Activated CD8-positive, alpha-beta T cell treated with anti-CD3 and anti-CD28 coated beads, Interleukin-2, amount 10 ng/mL, durations not matched to agents 7 days and 5 days (primary cell): ENCODE results near the gene ALDOC. TPM values are rescaled to one million over a fixed set of nuclear protein-coding genes. Genes with fewer than 3 reads are reported as not detected.
A peak's percentile ranks its signal among the peaks of the same experiment; 100 is the strongest.

Experiments used
- ATAC-seq: fragments of 150-1000 bp; cut with Tn5 transposase; one replicate; pipeline ENCODE4 v1.10.0; 2021; ENCODE audit warnings: moderate library complexity
- CTCF ChIA-PET: fragments of 350-600 bp; sonication (Branson Sonifier 250); formaldehyde crosslinking; loops from one replicate; lab custom pipeline; 2021; ENCODE audit warnings: antibody characterized with exemption; lab: Charles Lee
- POLR2A ChIA-PET: fragments of 350-600 bp; sonication (Branson Sonifier 250); formaldehyde crosslinking; loops from one replicate; lab custom pipeline; 2021; ENCODE audit warnings: antibody characterized with exemption; lab: Charles Lee
- DNase-seq: peaks from one replicate; pipeline ENCODE4 v3.0.0-alpha.2; 2020
- H3K27ac Mint-ChIP-seq: one replicate; pipeline ENCODE4 v1.8.0; 2021; ENCODE audit warnings: mild to moderate bottlenecking, mixed read lengths
- H3K27me3 Mint-ChIP-seq: one replicate; pipeline ENCODE4 v1.8.0; 2021; ENCODE audit warnings: low read depth, mixed read lengths
- H3K36me3 Mint-ChIP-seq: one replicate; pipeline ENCODE4 v1.8.0; 2021; ENCODE audit warnings: low read depth, mixed read lengths
- H3K4me1 Mint-ChIP-seq: one replicate; pipeline ENCODE4 v1.8.0; 2021; ENCODE audit warnings: low read depth, mixed read lengths
- H3K4me3 Mint-ChIP-seq: one replicate; pipeline ENCODE4 v1.8.0; 2021; ENCODE audit warnings: mild to moderate bottlenecking, mixed read lengths
- H3K9me3 Mint-ChIP-seq: one replicate; pipeline ENCODE4 v1.8.0; 2022; ENCODE audit warnings: mixed read lengths; ENCODE audit not compliant: insufficient read depth
- total RNA-seq, 2 experiments: library from RNA; stranded (reverse); gene quantifications; one replicate each; pipeline ENCODE4 v1.2.3, GENCODE V29; 2021

The ALDOC gene
- total RNA-seq, 2 experiments from 2014 or later: 97.3 to 99.7 TPM

DNA sequence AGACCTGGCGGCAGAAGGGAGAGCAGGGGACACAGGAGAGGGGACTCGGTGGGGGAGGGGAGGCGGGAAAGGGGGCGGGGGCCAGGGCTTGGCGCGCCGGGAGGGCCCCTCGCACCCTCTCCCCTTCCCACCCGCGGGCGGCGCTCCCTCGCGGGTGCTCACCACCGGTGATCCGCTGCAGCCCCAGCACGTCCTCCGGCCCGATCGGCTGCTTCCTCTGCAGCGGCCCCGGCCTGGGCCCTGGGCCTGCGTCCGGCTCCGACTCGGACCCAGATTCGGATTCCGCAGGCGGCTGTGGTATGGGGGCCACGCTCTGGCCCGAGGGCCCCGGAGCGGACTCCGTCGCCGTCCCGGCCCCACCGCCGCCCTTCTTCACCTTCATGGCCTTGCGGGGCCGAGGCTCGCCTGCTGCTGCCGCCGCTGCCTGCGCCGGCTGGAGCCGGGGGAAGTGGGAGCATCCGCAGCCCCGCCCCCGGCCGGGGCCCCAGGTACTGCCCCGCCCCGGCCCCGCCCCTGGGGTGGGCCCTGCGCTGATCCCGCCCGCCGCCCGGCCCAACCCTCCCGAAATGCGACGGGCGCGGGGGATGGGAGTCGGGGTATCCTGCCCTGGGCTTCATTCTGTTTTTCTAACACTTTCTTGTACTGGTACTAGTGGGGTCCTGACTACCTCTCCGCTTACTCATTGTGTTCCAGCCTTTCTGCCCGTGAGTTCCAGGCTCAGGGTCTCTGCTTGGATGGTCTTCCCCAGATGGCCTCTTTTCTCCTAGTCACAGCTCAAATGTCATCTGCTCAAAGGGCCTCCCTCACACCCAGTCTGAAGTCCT, 24.3 kb downstream of the ALDOC start, which contains the start of gene UNC119:
UNC119 (minus strand) TSS at position 449 of the 824 bp plus-strand sequence; CDS start at position 382, 67 bp downstream.
- no peaks in the 10 kb centered on the region for H3K27me3 Mint-ChIP-seq
- peaks cover 49% of the 10 kb centered on the region for H3K4me1 Mint-ChIP-seq
- ATAC-seq: peak; percentile 85
- H3K4me3 Mint-ChIP-seq: peak within 1 kb of the TSS; percentile 91
- H3K9me3 Mint-ChIP-seq: no peaks in the 10 kb centered on the region
- H3K27ac Mint-ChIP-seq: peak within 1 kb of the TSS; percentile 90
- DNase-seq: peak; percentile 82
- ChIA-PET POLR2A (interaction anchor here (0.5 kb wide), 1 partner anchor 95 kb away, joined by 4 read pairs; no protein-coding TSS in a partner anchor), CTCF (interaction anchor here (1.0 to 6.8 kb wide), 5 partner anchors 18 to 136 kb away, joined by 3 to 46 read pairs (median 6); partner anchors contain the start of genes ALDOC and PIGS)
- peaks cover 44% of the 10 kb centered on the region for H3K36me3 Mint-ChIP-seq

DNA sequence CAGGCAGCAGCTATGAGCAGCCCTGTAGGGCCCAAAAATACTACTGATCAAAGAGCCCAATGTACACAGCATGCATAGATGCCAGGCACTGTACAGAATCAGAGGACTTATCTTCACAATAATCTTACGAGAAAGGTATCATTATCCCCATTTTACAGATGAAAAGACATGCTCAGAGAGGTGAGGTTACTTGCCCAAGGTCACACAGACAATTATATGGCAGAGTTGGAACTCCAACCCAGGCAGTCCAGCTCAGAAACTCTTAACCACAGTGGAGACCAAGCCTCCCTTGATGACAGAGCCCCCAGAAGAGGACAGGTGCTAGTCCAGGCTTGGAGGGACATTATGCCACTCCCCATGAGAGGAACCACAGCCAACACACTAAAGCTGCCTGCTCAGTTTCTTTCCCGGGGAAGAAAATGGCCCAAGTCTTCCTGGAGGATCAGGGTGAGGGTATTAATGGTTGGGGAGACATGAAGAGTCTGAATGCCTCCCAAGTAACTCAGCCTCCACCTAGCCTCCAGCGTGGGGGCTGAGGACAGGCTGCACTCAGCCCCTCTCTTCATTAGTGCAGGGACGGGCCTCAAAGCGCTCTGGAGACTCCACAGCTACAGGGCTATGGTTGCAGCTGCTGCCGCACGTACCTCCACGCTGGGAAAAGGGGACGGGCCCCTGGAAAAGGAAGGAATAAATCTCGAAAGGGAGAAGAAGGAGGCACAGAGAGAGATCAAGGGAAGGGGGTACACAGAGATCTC, 25.1 kb downstream of the ALDOC start:
- H3K4me3 Mint-ChIP-seq: peak overlapping the region; percentile 91
- H3K36me3 Mint-ChIP-seq: peaks cover 42% of the 10 kb centered on the region
- peak overlapping the region; percentile 90 for H3K27ac Mint-ChIP-seq
- no peaks in the 10 kb centered on the region for H3K9me3 Mint-ChIP-seq
- DNase-seq (no peak), ATAC-seq (peak; percentile 2)
- POLR2A ChIA-PET: interaction anchor here (1.0 to 4.4 kb wide), 5 partner anchors 8 to 110 kb away, joined by 3 to 30 read pairs (median 8); partner anchors contain the start of genes ALDOC, PIGS, SDF2 and SPAG5
- H3K27me3 Mint-ChIP-seq: no peaks in the 10 kb centered on the region
- CTCF ChIA-PET: interaction anchor here (0.8 to 6.8 kb wide), 8 partner anchors 19 to 135 kb away, joined by 3 to 46 read pairs (median 4); partner anchors contain the start of genes ALDOC and PIGS
- H3K4me1 Mint-ChIP-seq: peaks cover 49% of the 10 kb centered on the region

DNA sequence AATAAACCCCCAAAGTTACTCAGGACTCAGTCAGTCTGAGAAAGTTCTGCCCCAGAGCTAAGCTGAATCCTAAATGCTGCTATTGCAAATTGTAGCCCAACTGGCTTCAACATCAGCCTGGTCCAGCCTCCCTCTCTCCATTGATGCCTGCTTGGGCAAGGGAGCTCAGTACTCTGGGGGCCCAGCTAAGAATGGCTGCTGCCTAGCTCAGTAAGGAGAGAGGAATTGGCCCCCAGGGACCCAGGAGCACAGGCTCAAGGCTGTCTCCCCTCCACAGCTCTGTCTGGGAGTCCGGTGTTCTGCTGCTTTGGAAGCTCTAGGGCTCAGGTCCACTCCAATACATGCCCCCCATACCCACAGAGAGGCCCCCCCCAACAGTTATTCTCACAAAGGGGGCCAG, 25.8 kb downstream of the ALDOC start:
- H3K9me3 Mint-ChIP-seq: no peaks in the 10 kb centered on the region
- DNase-seq: no peak

DNA sequence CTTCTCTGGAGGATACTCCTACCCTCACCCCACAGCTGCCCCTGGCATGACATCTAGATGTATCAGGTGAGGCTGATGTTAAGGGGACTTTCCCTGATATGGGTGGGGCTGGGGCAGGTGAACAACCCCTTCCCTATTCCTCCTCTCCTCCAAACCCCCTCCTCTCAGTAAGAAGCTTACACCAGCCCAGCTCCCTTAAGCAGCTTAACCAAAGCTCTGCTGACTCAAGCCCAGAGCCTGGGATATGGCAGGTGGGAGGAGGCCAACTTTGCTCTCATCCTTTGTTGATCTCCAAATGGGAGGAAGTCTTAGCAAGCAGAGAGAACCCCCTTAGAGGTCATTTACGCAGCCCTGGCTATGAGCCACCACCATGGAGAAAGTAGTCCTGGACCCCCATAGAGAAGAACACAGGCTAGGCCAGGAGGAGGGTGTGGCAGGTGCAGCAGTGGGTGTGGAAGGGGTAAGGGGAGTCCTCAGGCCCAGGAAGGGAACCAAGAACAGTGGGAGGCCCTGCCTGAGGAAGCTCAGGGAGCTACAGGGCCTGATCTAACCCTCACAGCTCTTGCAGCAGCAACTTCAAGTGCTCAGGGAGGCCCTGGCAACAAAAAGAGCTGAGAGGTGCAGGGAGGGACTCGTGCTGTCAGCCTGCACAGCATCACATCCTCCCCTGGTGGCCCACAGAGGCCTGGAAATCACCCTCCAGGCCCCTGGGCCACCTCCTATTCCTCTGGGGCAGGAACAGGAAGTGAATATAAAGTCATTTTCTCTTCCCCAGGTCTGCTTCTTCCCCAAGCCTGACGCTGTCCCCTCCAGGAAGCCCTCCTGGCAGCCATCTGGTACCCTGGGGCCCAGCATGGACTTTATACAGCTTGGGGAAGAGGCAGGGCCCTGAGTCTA, 27.2 kb downstream of the ALDOC start:
- DNase-seq: peak; percentile 83
- ChIA-PET POLR2A (interaction anchor here (0.6 to 4.4 kb wide), 11 partner anchors 10 to 214 kb away, joined by 3 to 30 read pairs (median 4); partner anchors contain the start of genes ALDOC, IFT20, PIGS and SPAG5), CTCF (interaction anchor here (0.8 to 6.8 kb wide), 13 partner anchors 9 to 179 kb away, joined by 3 to 46 read pairs (median 4); partner anchors contain the start of genes ALDOC, PIGS and VTN)
- H3K27ac Mint-ChIP-seq: peak overlapping the region; percentile 90
- peaks cover 49% of the 10 kb centered on the region for H3K4me1 Mint-ChIP-seq
- ATAC-seq: peak; percentile 72
- peaks cover 23% of the 10 kb centered on the region for H3K36me3 Mint-ChIP-seq
- H3K27me3 Mint-ChIP-seq: no peaks in the 10 kb centered on the region
- no peaks in the 10 kb centered on the region for H3K9me3 Mint-ChIP-seq
- peak overlapping the region; percentile 37 for H3K4me3 Mint-ChIP-seq

More for the DNA sequence above, 25.8 kb downstream of the ALDOC start:
- H3K4me3 Mint-ChIP-seq: peak overlapping the region; percentile 91
- ATAC-seq: no peak
- POLR2A ChIA-PET: interaction anchor here (1.0 to 4.4 kb wide), 5 partner anchors 9 to 111 kb away, joined by 3 to 30 read pairs (median 8); partner anchors contain the start of genes ALDOC, PIGS, SDF2 and SPAG5
- peaks cover 49% of the 10 kb centered on the region for H3K4me1 Mint-ChIP-seq
- peak overlapping the region; percentile 90 for H3K27ac Mint-ChIP-seq
- CTCF ChIA-PET: interaction anchor here (0.8 to 6.8 kb wide), 9 partner anchors 11 to 134 kb away, joined by 3 to 46 read pairs (median 5); partner anchors contain the start of genes ALDOC and PIGS
- peaks cover 34% of the 10 kb centered on the region for H3K36me3 Mint-ChIP-seq
- no peaks in the 10 kb centered on the region for H3K27me3 Mint-ChIP-seq

DNA sequence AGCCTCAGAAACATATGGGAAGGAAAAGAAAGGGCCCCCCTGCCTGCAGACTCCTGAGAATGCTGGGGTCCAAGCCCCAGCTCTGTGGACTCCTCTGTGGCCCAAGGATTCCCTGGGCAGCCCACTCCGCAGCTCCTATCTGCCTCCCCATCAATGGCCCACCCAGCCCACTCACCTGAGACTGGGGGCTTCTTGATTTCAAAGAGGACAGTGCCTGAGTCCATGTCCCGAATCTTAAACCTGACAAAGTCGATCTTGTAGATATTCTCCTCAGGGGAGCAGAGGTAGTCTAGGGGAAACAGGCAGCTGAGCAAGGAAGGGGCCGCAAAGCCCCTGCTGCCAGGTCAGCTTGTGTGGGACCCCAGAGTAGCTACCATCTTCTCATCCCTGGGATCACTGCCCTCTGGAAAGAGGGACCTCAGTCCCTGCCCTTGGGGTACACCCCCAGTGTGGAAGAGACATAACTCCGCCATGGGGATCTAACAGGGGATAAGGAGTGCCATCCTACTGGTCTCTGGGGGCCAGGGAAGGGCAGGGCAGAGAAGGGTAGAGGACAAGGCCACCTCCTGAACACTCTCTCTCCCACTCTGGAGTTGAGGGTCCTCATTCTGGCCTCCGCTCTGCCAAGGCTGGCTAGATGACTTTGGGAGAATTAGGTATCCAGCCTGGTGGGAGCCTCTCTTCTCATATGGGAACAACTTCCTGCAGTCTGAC, 28.1 kb downstream of the ALDOC start:
- Mint-ChIP-seq H3K4me1 (peaks cover 49% of the 10 kb centered on the region), H3K9me3 (no peaks in the 10 kb centered on the region), H3K4me3 (no peak overlapping the region), H3K36me3 (peaks cover 15% of the 10 kb centered on the region), H3K27ac (peak overlapping the region; percentile 90), H3K27me3 (no peaks in the 10 kb centered on the region)
- ChIA-PET CTCF (interaction anchor here (0.8 to 6.8 kb wide), 17 partner anchors 8 to 178 kb away, joined by 3 to 46 read pairs (median 4); partner anchors contain the start of genes ALDOC, PIGS, SLC13A2 and VTN), POLR2A (interaction anchor here (1.7 to 4.4 kb wide), 4 partner anchors 20 to 213 kb away, joined by 4 to 30 read pairs (median 12); partner anchors contain the start of genes IFT20, PIGS, SPAG5 and TNFAIP1)
- DNase-seq: no peak
- ATAC-seq: no peak

DNA sequence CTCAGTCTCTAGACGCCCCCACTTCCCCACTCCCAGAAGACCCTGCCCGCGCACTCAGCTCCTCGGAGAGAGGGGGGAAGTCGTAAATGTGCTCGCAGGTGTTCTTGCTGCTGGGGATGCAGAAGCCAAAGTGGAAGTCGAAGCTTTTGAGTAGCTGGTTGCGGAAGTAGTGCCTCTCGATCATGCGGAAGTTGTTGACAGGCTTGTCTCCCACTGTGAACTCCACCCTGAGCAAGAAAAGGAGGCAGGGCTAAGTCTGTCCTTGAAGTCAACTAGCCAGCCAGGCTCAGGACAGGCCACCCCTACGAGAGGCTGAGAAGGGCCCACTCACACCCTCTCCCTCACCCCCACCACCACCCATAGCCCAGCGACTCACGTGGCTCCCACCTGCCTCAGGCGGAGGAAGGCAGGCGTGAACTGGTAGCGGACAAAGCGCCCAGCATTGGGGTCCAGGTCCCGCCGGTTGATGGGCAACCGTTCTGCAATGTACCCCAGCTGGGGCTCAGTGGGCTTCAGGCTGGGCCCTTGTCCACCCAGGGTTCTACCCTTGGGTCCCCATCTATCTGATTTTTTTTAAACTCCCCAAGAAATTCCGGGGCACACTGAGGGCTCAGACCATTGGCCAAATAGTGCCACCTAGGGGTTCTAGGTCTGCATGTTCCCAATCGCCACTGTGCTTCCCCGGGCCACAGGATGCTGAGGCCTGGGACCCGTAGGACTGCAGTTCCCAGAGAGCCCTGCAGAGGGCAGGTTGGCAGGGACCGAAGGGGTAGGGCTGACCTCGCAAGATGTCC, 28.9 kb downstream of the ALDOC start:
- no peaks in the 10 kb centered on the region for H3K9me3 Mint-ChIP-seq
- DNase-seq (peak; percentile 76), ATAC-seq (no peak)
- peak overlapping the region; percentile 90 for H3K27ac Mint-ChIP-seq
- CTCF ChIA-PET: interaction anchor here (0.7 to 6.8 kb wide), 21 partner anchors 8 to 304 kb away, joined by 3 to 46 read pairs (median 4); partner anchors contain the start of genes ALDOC, PIGS, SLC13A2 and VTN
- H3K4me3 Mint-ChIP-seq: peak overlapping the region; percentile 38
- POLR2A ChIA-PET: interaction anchor here (1.1 to 4.4 kb wide), 2 partner anchors 23 to 51 kb away, joined by 4 to 19 read pairs; partner anchors contain the start of genes PIGS and SPAG5
- no peaks in the 10 kb centered on the region for H3K27me3 Mint-ChIP-seq
- peaks cover 47% of the 10 kb centered on the region for H3K4me1 Mint-ChIP-seq
- peaks cover 12% of the 10 kb centered on the region for H3K36me3 Mint-ChIP-seq

DNA sequence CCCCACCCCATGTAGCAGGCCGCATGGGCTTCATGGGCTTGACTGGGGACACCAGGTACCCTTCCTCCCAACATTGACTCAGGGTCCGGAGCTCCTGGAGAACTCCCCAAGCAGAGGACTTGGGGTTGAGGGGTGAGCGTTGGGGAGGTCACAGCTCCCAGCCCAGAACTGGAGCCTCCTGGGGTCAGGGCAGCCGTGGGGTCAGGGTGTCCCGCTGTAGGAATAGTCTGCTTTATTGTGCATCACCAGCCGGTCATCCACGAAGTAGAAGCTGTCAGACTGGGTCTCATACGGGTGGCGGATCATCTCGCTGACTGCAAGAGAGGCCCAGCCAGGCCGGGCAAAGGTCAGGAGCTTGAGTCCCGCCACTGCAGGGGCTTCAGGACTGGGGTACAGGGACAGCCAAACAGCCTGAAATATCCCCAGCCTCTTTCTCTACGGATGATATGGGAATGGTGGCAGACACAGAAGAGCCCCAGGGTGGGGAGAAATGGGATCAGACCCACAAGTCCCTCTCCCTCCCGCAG, 29.5 kb downstream of the ALDOC start:
- Mint-ChIP-seq H3K9me3 (no peaks in the 10 kb centered on the region), H3K36me3 (peaks cover 10% of the 10 kb centered on the region), H3K4me1 (peaks cover 44% of the 10 kb centered on the region), H3K4me3 (peak overlapping the region; percentile 38), H3K27ac (peak overlapping the region; percentile 81), H3K27me3 (no peaks in the 10 kb centered on the region)
- ChIA-PET POLR2A (interaction anchor here (0.9 to 4.4 kb wide), 3 partner anchors 24 to 52 kb away, joined by 3 to 19 read pairs (median 4); partner anchors contain the start of genes ALDOC, PIGS and SPAG5), CTCF (interaction anchor here (0.7 to 6.8 kb wide), 12 partner anchors 9 to 304 kb away, joined by 3 to 46 read pairs (median 4); partner anchors contain the start of genes ALDOC and PIGS)
- DNase-seq (no peak), ATAC-seq (no peak)

DNA sequence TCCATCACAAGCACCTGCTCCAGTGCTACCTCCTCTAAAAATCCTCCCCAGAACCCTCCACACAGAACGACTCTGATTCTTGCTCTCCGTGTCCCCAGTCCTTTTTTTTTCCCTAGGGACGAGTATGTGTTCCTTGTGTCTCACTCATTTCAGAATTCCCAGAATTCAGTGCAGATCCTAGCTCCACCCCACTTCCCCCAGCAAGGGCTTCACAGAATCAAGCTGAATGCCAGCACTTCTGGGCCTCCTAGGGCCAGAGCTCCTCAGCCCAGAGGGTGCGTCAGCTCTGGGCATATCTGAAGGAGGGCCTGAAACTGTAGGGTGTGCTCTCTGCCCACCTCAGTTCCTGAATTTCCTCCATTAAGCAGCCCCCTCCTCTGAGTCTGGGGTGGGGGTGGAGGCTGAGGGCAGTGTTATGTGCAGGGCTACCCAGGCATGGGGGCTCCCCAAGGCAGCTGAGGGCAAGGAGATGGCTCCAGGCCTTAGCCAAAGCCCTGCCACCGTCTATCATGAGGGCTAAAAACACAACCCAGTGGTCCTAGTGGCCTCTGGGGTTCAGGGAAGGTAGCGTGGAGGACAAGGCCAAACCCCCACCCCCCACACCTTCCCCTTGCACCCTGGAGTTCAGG, 30.8 kb downstream of the ALDOC start:
- ChIA-PET POLR2A (interaction anchor here (0.9 kb wide), 1 partner anchor 31 kb away, joined by 3 read pairs; the partner anchor contains the start of gene ALDOC), CTCF (interaction anchor here (6.8 kb wide), 1 partner anchor 30 kb away, joined by 44 read pairs; the partner anchor contains the start of gene ALDOC)
- no peaks in the 10 kb centered on the region for H3K27me3 Mint-ChIP-seq
- DNase-seq (no peak), ATAC-seq (no peak)
- H3K36me3 Mint-ChIP-seq: peaks cover 10% of the 10 kb centered on the region
- peaks cover 34% of the 10 kb centered on the region for H3K4me1 Mint-ChIP-seq
- no peaks in the 10 kb centered on the region for H3K9me3 Mint-ChIP-seq
- no peak overlapping the region for H3K4me3 Mint-ChIP-seq
- no peak overlapping the region for H3K27ac Mint-ChIP-seq
